ENCODE measurements around the gene COG3.

DNA sequence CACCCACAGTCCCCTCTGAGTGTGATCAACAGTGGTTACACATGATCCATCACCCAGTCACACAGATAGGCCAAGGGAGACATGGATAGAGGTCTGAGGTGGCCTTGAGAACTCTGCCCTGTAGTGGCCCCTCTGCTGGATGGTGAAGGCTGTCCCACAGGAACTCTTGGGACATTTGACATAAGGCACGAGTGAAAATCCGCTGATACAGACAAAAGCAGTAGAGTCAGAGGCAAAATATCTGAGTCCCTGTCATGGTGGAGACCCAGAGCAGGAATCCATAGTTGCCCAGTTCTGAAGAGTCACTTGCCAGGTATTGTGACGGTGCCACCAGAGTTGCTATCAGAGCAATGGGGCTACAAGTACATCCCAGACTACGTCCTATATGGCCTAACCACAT is 27.8 kb upstream of the COG3 start:
- TF ChIP-seq, protein P1, sequence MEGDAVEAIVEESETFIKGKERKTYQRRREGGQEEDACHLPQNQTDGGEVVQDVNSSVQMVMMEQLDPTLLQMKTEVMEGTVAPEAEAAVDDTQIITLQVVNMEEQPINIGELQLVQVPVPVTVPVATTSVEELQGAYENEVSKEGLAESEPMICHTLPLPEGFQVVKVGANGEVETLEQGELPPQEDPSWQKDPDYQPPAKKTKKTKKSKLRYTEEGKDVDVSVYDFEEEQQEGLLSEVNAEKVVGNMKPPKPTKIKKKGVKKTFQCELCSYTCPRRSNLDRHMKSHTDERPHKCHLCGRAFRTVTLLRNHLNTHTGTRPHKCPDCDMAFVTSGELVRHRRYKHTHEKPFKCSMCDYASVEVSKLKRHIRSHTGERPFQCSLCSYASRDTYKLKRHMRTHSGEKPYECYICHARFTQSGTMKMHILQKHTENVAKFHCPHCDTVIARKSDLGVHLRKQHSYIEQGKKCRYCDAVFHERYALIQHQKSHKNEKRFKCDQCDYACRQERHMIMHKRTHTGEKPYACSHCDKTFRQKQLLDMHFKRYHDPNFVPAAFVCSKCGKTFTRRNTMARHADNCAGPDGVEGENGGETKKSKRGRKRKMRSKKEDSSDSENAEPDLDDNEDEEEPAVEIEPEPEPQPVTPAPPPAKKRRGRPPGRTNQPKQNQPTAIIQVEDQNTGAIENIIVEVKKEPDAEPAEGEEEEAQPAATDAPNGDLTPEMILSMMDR (IDR thresholded peaks at IDR 0.05) = no peak
- TF ChIP-seq POLR2A (IDR thresholded peaks at IDR 0.05) = no peak
